Astrocyte of the cerebellum (primary cell): ENCODE results near the gene NOL4L.

Experiments
- DNase-seq: peaks from one replicate; pipeline ENCODE4 v3.0.0-alpha.2; 2011; ENCODE audit warnings: low read depth
- H3K4me3 ChIP-seq: 2 replicates; pipeline ENCODE4 v1.5.1; 2011; ENCODE audit warnings: mild to moderate bottlenecking, low read depth, low read length, moderate library complexity
- in situ Hi-C: cut with HindIII; loops from 2 replicates; pipeline ENCODE4 v1.10.0; 2017; ENCODE audit warnings: low sequenced_read_pairs
- TF ChIP-seq, protein P1 (sequence below): IDR thresholded peaks from 2 replicates; pipeline ENCODE4 v1.5.1; 2012; ENCODE audit warnings: low read length, low read depth, moderate library complexity, mild to moderate bottlenecking; ENCODE audit errors: missing control alignments

NOL4L gene

GRCh38 chr20:32621891-32622584 lies 36.9 kb upstream of the NOL4L start:
- in situ Hi-C loops = no loop called here
- no peak for DNase-seq
- no peak overlapping the region for H3K4me3 ChIP-seq
- TF ChIP-seq, protein P1, sequence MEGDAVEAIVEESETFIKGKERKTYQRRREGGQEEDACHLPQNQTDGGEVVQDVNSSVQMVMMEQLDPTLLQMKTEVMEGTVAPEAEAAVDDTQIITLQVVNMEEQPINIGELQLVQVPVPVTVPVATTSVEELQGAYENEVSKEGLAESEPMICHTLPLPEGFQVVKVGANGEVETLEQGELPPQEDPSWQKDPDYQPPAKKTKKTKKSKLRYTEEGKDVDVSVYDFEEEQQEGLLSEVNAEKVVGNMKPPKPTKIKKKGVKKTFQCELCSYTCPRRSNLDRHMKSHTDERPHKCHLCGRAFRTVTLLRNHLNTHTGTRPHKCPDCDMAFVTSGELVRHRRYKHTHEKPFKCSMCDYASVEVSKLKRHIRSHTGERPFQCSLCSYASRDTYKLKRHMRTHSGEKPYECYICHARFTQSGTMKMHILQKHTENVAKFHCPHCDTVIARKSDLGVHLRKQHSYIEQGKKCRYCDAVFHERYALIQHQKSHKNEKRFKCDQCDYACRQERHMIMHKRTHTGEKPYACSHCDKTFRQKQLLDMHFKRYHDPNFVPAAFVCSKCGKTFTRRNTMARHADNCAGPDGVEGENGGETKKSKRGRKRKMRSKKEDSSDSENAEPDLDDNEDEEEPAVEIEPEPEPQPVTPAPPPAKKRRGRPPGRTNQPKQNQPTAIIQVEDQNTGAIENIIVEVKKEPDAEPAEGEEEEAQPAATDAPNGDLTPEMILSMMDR = no peak

- TF ChIP-seq, protein P1 = no peak
- H3K4me3 ChIP-seq = no peak overlapping the region
- in situ Hi-C loops = no loop called here
- DNase-seq = no peak
Observed at GRCh38 chr20:32621071-32621890, 36.1 kb upstream of the NOL4L start.

DNA sequence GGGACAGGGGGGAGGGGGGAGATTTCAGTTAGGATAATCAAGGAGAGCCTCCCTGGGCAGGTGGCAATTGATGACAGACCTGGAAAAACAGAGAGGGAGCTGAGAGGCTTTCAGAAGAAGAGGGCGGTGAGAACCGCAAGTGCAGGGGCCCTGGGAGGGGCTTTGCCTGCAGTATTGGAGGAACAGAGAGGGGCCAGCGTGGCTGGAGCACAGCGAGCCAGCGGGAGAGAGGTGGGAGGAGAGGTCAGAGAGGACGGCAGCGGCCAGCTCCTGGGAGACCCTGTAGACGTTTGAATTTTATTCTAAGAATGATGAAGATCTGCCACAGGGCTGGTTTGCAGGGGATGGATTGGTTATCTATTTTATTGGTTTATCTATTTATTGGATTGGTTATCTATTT lies 34.5 kb upstream of the NOL4L start:
- TF ChIP-seq, protein P1 = no peak
- in situ Hi-C loops = no loop called here
- DNase-seq = no peak
- H3K4me3 ChIP-seq = no peak overlapping the region

DNA sequence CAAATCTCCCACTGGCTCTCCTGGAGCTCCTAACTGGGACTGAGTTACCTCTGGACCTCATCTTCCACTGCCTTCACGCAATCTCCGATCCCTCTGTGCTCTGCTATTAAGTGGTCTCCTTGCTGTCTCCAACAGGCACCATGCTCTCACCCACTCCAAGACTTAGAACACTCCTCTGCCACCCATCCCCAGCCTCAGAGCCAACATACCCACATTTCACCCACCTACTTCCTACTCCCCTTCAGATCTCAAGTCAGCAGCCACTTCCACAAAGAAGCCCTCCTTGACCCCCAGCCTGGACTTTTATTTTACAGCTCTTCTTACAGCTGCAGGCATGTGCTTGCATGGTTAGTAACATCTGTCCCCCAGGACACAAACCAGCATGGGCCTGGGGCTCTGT lies 29.6 kb upstream of the NOL4L start:
- TF ChIP-seq, protein P1 = no peak
- in situ Hi-C loops = no loop called here
- no peak for DNase-seq
- H3K4me3 ChIP-seq = no peak overlapping the region

DNA sequence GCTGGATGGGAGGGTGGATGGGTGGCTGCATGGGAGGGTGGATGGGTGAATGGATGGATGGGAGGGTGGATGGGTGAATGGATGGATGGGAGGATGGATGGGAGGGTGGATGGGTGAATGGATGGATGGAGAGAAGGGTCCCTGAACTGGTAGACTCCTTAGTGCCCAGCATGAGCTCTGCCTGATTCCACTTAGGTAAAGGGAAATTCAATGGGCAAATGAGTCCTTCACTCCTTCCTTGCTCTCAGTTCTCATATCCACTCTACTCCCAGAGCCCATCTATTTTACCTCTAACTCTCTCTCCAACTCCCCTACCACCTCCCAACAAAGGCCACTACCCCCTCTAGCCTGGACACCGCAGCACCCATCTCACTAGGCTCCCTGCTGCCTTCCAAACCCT lies 29.2 kb upstream of the NOL4L start:
- no peak overlapping the region for H3K4me3 ChIP-seq
- TF ChIP-seq, protein P1 = no peak
- no peak for DNase-seq
- in situ Hi-C loops = no loop called here

DNA sequence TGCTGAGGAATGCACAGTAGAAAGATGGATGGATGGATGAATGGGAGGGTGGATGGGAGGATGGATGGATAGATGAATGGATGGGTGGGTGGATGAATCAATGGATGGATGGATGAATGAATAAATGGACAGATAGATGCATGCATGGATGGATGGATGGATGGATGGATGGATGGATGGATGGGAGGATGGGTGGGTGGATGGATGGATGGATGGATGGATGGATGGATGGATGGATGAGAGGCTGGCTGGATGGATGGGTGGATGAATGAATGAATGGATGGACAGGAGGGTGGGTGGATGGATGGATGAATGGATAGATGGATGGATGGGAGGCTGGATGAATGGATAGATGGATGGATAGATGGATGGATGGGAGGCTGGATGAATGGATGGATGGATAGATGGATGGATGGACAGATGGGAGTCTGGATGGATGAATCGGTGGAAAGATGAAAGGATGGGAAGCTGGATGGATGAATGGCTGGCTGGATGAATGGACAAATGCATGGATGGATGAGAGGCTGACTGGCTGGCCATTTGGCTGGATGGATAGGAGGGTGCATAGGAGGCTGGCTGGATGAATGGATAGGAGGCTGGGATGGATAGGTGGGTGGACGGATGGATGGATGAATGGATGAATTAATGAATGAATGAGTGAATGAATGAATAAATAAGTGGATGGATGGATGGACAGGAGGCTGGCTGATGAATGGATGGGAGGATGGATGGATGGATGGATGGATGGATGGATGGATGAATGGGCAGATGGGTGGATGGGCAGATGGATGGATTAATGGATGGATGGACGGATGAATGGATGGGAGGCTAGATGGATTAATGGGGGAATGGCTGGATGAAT lies 28.3 kb upstream of the NOL4L start:
- DNase-seq = no peak
- in situ Hi-C loops = no loop called here
- TF ChIP-seq, protein P1 = no peak
- H3K4me3 ChIP-seq = no peak overlapping the region
